Measurements from ENCODE around the gene HOXB2.
A peak's percentile ranks its signal among the peaks of the same experiment; 100 is the strongest.

HOXB2 gene

GRCh38 chr17:48578616-48579470 lies 33.9 kb upstream of the HOXB2 start:
- DNase-seq = peak in 1 of 2 donors; percentile 77

GRCh38 chr17:48577946-48578615 lies 33.2 kb upstream of the HOXB2 start, which contains the start of gene HOXB4:
Gene HOXB4 (minus strand): TSS chr17:48578350. CDS start chr17:48578319, 31 bp downstream.
- DNase-seq = peak in 1 of 2 donors; percentile 77

- peak in 1 of 2 donors; percentile 29 for DNase-seq
Measured at GRCh38 chr17:48577330-48577945, 32.5 kb upstream of the HOXB2 start.

GRCh38 chr17:48576479-48577309 lies 31.8 kb upstream of the HOXB2 start:
- DNase-seq = no peak

GRCh38 chr17:48575673-48576478 lies 31.0 kb upstream of the HOXB2 start:
- DNase-seq = no peak

- no peak for DNase-seq
Measured at GRCh38 chr17:48575066-48575582, 30.2 kb upstream of the HOXB2 start.

- DNase-seq = no peak
Measured at GRCh38 chr17:48574505-48575065, 29.7 kb upstream of the HOXB2 start.

- DNase-seq = no peak
Measured at GRCh38 chr17:48571826-48572417, 27.0 kb upstream of the HOXB2 start.

- no peak for DNase-seq
Measured at GRCh38 chr17:48571024-48571818, 26.3 kb upstream of the HOXB2 start.

GRCh38 chr17:48570325-48571023 lies 25.6 kb upstream of the HOXB2 start:
- no peak for DNase-seq

- no peak for DNase-seq
Measured at GRCh38 chr17:48569674-48570324, 24.9 kb upstream of the HOXB2 start.

GRCh38 chr17:48569240-48569582 lies 24.3 kb upstream of the HOXB2 start:
- no peak for DNase-seq

- no peak for DNase-seq
Measured at GRCh38 chr17:48568499-48569239, 23.8 kb upstream of the HOXB2 start.

- DNase-seq = no peak
Measured at GRCh38 chr17:48567646-48568354, 22.9 kb upstream of the HOXB2 start.

- DNase-seq = no peak
Measured at GRCh38 chr17:48567209-48567608, 22.3 kb upstream of the HOXB2 start.

- no peak for DNase-seq
Measured at GRCh38 chr17:48566717-48567116, 21.8 kb upstream of the HOXB2 start.

- DNase-seq = no peak
Measured at GRCh38 chr17:48565925-48566710, 21.2 kb upstream of the HOXB2 start.

Data from bone marrow (tissue), 2 donors.